Liver (tissue), 9 donors: Measurements from ENCODE around the gene ITGA7. TPM values are rescaled to one million over a fixed set of nuclear protein-coding genes. Genes with fewer than 3 reads are reported as not detected.

Source experiments
- DNase-seq: peaks from one replicate; pipeline ENCODE4 v3.0.0-alpha.2; 2017; ENCODE audit warnings: low spot score
- H3K27ac ChIP-seq, 2 donors: one replicate each; pipeline ENCODE4 v1.7.0; 2013; ENCODE audit warnings: inconsistent platforms in 2 of 2, low read length in 2 of 2, control low read depth in 1 of 2, low read depth in 1 of 2, mild to moderate bottlenecking in 1 of 2
- H3K27me3 ChIP-seq, 4 donors: one replicate each; pipeline versions ENCODE4 v1.6.1 to v1.7.0; 2013; ENCODE audit warnings: low read length in 3 of 4, inconsistent platforms in 1 of 4, mild to moderate bottlenecking in 1 of 4, moderate library complexity in 1 of 4; ENCODE audit not compliant: control insufficient read depth in 4 of 4, insufficient read depth in 4 of 4
- H3K36me3 ChIP-seq, 4 donors: one replicate each; pipeline versions ENCODE4 v1.6.1 to v1.7.0; 2013; ENCODE audit warnings: low read length in 3 of 4, mild to moderate bottlenecking in 3 of 4, low read depth in 1 of 4, moderate library complexity in 1 of 4; ENCODE audit not compliant: control insufficient read depth in 4 of 4, insufficient read depth in 3 of 4
- H3K4me1 ChIP-seq, 4 donors: one replicate each; pipeline versions ENCODE4 v1.6.1 to v1.7.0; 2013; ENCODE audit warnings: low read length in 3 of 4, mild to moderate bottlenecking in 3 of 4, moderate library complexity in 1 of 4; ENCODE audit not compliant: control insufficient read depth in 4 of 4, insufficient read depth in 4 of 4
- H3K4me3 ChIP-seq, 3 donors: one replicate each; pipeline versions ENCODE4 v1.6.1 to v1.7.0; 2013; ENCODE audit warnings: low read length in 3 of 3, control low read depth in 1 of 3, low read depth in 1 of 3, mild to moderate bottlenecking in 1 of 3
- H3K9ac ChIP-seq, 2 donors: one replicate each; pipeline ENCODE4 v1.7.0; 2013; ENCODE audit warnings: low read length in 2 of 2, mild to moderate bottlenecking in 2 of 2, moderate library complexity in 2 of 2, control low read depth in 1 of 2, low read depth in 1 of 2
- H3K9me3 ChIP-seq, 4 donors: one replicate each; pipeline versions ENCODE4 v1.6.1 to v1.7.0; 2013; ENCODE audit warnings: low read length in 3 of 4; ENCODE audit not compliant: control insufficient read depth in 4 of 4
- ATF3 ChIP-seq: IDR thresholded peaks from 2 replicates; pipeline ENCODE4 v1.6.1; 2016; ENCODE audit warnings: antibody characterized with exemption
- CTCF ChIP-seq: fragments of 150-350 bp; IDR thresholded peaks from 2 replicates; pipeline ENCODE4 v1.5.1; 2017; ENCODE audit warnings: improper control_type of control experiment, low read depth, low read length; ENCODE audit not compliant: missing input control
- EGR1 ChIP-seq, 2 donors: IDR thresholded peaks; 2 replicates each; pipeline ENCODE4 v1.6.1; 2016 to 2018; ENCODE audit warnings: antibody characterized with exemption in 2 of 2, low read depth in 2 of 2
- FOXA1 ChIP-seq: IDR thresholded peaks from 2 replicates; pipeline ENCODE4 v1.6.1; 2016; ENCODE audit warnings: antibody characterized with exemption
- FOXA2 ChIP-seq: IDR thresholded peaks from 2 replicates; pipeline ENCODE4 v1.6.1; 2016; ENCODE audit warnings: antibody characterized with exemption
- GABPA ChIP-seq, 2 donors: IDR thresholded peaks in 1 of 2; conservative IDR thresholded peaks in 1 of 2; 2 replicates each; pipeline ENCODE4 v1.6.1; 2016; ENCODE audit warnings: antibody characterized with exemption in 2 of 2, mild to moderate bottlenecking in 1 of 2, moderate library complexity in 1 of 2
- HNF4G ChIP-seq: IDR thresholded peaks from 2 replicates; pipeline ENCODE4 v1.6.1; 2016; ENCODE audit warnings: antibody characterized with exemption
- JUND ChIP-seq, 2 donors: IDR thresholded peaks; 2 replicates each; pipeline ENCODE4 v1.6.1; 2016; ENCODE audit warnings: antibody characterized with exemption in 2 of 2
- MAX ChIP-seq: IDR thresholded peaks from 2 replicates; pipeline ENCODE4 v1.6.1; 2016; ENCODE audit warnings: antibody characterized with exemption
- NR2F2 ChIP-seq: IDR thresholded peaks from 2 replicates; pipeline ENCODE4 v1.6.1; 2016; ENCODE audit warnings: antibody characterized with exemption
- RAD21 ChIP-seq, 2 donors: IDR thresholded peaks; 2 replicates each; pipeline ENCODE4 v1.6.1; 2016; ENCODE audit warnings: antibody characterized with exemption in 2 of 2, mild to moderate bottlenecking in 2 of 2
- REST ChIP-seq: IDR thresholded peaks from 2 replicates; pipeline ENCODE4 v1.6.1; 2016; ENCODE audit warnings: antibody characterized with exemption, mild to moderate bottlenecking
- RXRA ChIP-seq, 2 donors: IDR thresholded peaks; 2 replicates each; pipeline ENCODE4 v1.6.1; 2017 to 2018; ENCODE audit warnings: antibody characterized with exemption in 2 of 2, mild to moderate bottlenecking in 1 of 2
- SP1 ChIP-seq: IDR thresholded peaks from 2 replicates; pipeline ENCODE4 v1.6.1; 2018; ENCODE audit warnings: antibody characterized with exemption, mild to moderate bottlenecking
- TAF1 ChIP-seq: conservative IDR thresholded peaks from 2 replicates; pipeline ENCODE4 v1.6.1; 2016; ENCODE audit warnings: antibody characterized with exemption, mild to moderate bottlenecking
- YY1 ChIP-seq: IDR thresholded peaks from 2 replicates; pipeline ENCODE4 v1.6.1; 2016; ENCODE audit warnings: antibody characterized with exemption, mild to moderate bottlenecking
- ZBTB33 ChIP-seq: IDR thresholded peaks from 2 replicates; pipeline ENCODE4 v1.6.1; 2016; ENCODE audit warnings: antibody characterized with exemption
- WGBS: extraction: QIAGEN DNeasy Blood & Tissue Kit; methylation state at CpG from one replicate; pipeline ENCODE4 v1.1.7; 2013; 5-methylcytosine and 5-hydroxymethylcytosine counted together
- polyA plus RNA-seq, 2 donors: library from polyadenylated mRNA; stranded (reverse) in 1 of 2; unstranded in 1 of 2; fragments of 200-250 nt in 1 of 2; fragments of >200 nt in 1 of 2; fragmentation: Nextera tagmentation in 1 of 2; extraction: Ambion mirVana in 1 of 2; gene quantifications; one replicate each; pipeline versions ENCODE4 v1.2.1 to v1.2.3, GENCODE V29; 2013 to 2015
- total RNA-seq, 2 donors: library from RNA; depleted of rRNA; stranded (reverse); fragments of >200 nt; gene quantifications; one replicate each; pipeline ENCODE4 v1.2.3, GENCODE V29; 2014
- donor health status: healthy.
- donor health status: healthy.
- donor health status: healthy.
- donor health status: healthy.
- donor health status: healthy.

The ITGA7 gene
- total and polyA plus RNA-seq, 4 donors: 0.98 to 4.9 (median 3.3) TPM

GRCh38 chr12:55705782-55706402 lies 1.8 kb downstream of the ITGA7 start:
- Histone ChIP-seq H3K36me3 (no peaks in the 10 kb centered on the region), H3K9ac (no peak overlapping the region), H3K4me3 (no peak overlapping the region), H3K9me3 (no peaks in the 10 kb centered on the region), H3K27me3 (no peaks in the 10 kb centered on the region), H3K27ac (no peak overlapping the region), H3K4me1 (peaks cover 0 to 9% (median 3%) of the 10 kb centered on the region in 4 donors)
- 42% methylated on average over 5 of the region's 5 CpGs for WGBS
- no peak for DNase-seq
- TF ChIP-seq RAD21 (IDR thresholded peaks at IDR 0.05): peak in 1 of 2 donors; percentile 52
- peak; percentile 17 for TF ChIP-seq CTCF
- no peak for TF ChIP-seq FOXA1

- WGBS: 83% methylated on average over 9 of the region's 9 CpGs
- Histone ChIP-seq H3K4me3 (no peak overlapping the region), H3K27me3 (no peaks in the 10 kb centered on the region), H3K9me3 (no peaks in the 10 kb centered on the region), H3K27ac (no peak overlapping the region), H3K4me1 (peaks cover 0 to 9% (median 3%) of the 10 kb centered on the region in 4 donors), H3K36me3 (no peaks in the 10 kb centered on the region), H3K9ac (no peak overlapping the region)
- no peak for DNase-seq
- TF ChIP-seq FOXA2 (no peak), GABPA (IDR thresholded peaks at IDR 0.05 in 1 of 2, conservative IDR thresholded peaks at IDR 0.05 in 1 of 2) (no peak), YY1 (no peak), TAF1 (no peak), SP1 (no peak), RXRA (IDR thresholded peaks at IDR 0.05) (no peak), NR2F2 (no peak), REST (no peak), RAD21 (IDR thresholded peaks at IDR 0.05) (no peak), HNF4G (no peak), EGR1 (IDR thresholded peaks at IDR 0.05; ENCODE audit: low read depth in 2 of 2) (no peak), CTCF (no peak), FOXA1 (no peak), JUND (IDR thresholded peaks at IDR 0.05) (no peak), ZBTB33 (no peak), ATF3 (no peak), MAX (no peak)
Measured at GRCh38 chr12:55704824-55705718, 2.6 kb downstream of the ITGA7 start.
